HG03175 (cell line): ENCODE measurements around the gene RXRG.
A peak's percentile ranks its signal among the peaks of the same experiment; 100 is the strongest.

Experiments
- ATAC-seq: cut with Tn5 transposase; IDR thresholded peaks from one replicate; pipeline ENCODE4 v1.9.1; 2021; ENCODE audit warnings: mild to moderate bottlenecking, moderate library complexity; ENCODE audit not compliant: unreplicated experiment

RXRG gene

GRCh38 chr1:165376041-165376810 is 68.7 kb downstream of the RXRG start:
- ATAC-seq, result no peak

GRCh38 chr1:165375623-165376022 is 69.3 kb downstream of the RXRG start:
- ATAC-seq, result no peak

GRCh38 chr1:165371588-165372225 is 73.2 kb downstream of the RXRG start:
- ATAC-seq, result no peak

- no peak for ATAC-seq
Measured at GRCh38 chr1:165369255-165369848, 75.6 kb downstream of the RXRG start.

- peak; percentile 60 for ATAC-seq
Measured at GRCh38 chr1:165367375-165367993, 77.4 kb downstream of the RXRG start.

- no peak for ATAC-seq
Measured at GRCh38 chr1:165365341-165365740, 79.6 kb downstream of the RXRG start.

- ATAC-seq, result no peak
Measured at GRCh38 chr1:165364568-165365133, 80.3 kb downstream of the RXRG start.

- no peak for ATAC-seq
Measured at GRCh38 chr1:165356876-165357275, 88.0 kb downstream of the RXRG start.

GRCh38 chr1:165355977-165356811 is 88.7 kb downstream of the RXRG start, which contains the start of gene LMX1A:
TSS of gene LMX1A (minus strand) at chr1:165356715. CDS start at chr1:165355559, 1,156 bp downstream.
- ATAC-seq, result no peak

- no peak for ATAC-seq
Measured at GRCh38 chr1:165355139-165355976, 89.6 kb downstream of the RXRG start.

- ATAC-seq, result no peak
Measured at GRCh38 chr1:165354739-165355138, 90.2 kb downstream of the RXRG start.

- ATAC-seq, result no peak
Measured at GRCh38 chr1:165353731-165354671, 90.9 kb downstream of the RXRG start.

GRCh38 chr1:165352442-165353293 is 92.3 kb downstream of the RXRG start:
- ATAC-seq, result no peak

GRCh38 chr1:165351863-165352441 is 93.0 kb downstream of the RXRG start:
- no peak for ATAC-seq
